Tongue (tissue), 2 donors: ENCODE data around the gene MARCHF11. TPM values are rescaled to one million over a fixed set of nuclear protein-coding genes. Genes with fewer than 3 reads are reported as not detected.

Experiments
- DNase-seq: peaks from one replicate; pipeline ENCODE4 v3.0.0-alpha.2; 2015
- total RNA-seq: library from RNA; depleted of rRNA; stranded (reverse); fragments of >200 nt; gene quantifications from one replicate; pipeline ENCODE4 v1.2.3, GENCODE V29; 2014

MARCHF11 gene
- total RNA-seq: not detected

GRCh38 chr5:16179511-16179935 is at the start of gene MARCHF11:
Gene MARCHF11, minus strand, starts transcription at chr5:16179791. Its CDS starts 216 bp downstream, at chr5:16179575.
- DNase-seq: peak; percentile 20

DNA sequence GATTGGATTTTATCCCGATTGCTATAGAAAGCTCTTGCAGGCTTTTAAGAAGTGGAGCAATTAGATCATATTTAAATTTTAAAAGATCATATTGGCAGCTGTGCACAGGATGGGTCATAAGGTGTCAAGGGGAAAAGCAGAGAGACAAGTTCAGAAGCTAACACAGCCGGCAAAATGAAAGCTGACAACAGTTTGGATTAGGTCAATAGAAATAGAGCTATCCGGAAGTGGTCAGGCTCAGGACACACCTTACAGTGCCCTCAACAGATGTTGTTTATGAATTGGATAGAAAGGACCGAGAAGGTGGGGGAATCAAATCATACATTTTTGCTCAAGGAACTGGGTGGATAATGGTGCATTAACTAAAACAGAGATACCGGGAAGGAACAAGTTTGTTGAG is 46.3 kb upstream of the MARCHF11 start:
- DNase-seq: no peak

DNA sequence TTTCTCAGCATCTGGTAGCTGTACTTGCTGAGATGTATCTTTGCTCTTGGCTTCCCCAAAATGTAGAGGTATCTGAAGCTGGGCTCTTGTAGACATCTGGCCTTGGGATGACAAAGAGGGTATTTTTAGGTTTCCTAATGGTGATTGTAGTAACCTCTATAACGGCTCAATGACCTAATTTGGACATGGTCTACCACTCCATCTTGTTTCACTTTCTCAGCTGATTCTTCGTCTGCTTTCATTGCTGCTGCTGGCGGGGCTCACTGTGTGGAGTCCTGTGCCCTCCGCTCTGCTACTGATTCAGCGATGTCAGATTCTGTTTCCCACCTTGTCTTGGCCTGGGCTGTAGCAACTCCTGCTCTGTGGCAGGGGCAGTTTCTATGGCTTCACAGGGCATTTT is 12.7 kb upstream of the MARCHF11 start:
- DNase-seq: no peak

- DNase-seq: no peak
These were observed 1.1 kb upstream of the MARCHF11 start for GRCh38 chr5:16180789-16181082.

GRCh38 chr5:16179936-16180788 is 571 bp upstream of the MARCHF11 start:
- DNase-seq: no peak

GRCh38 chr5:16178745-16179372 is 732 bp downstream of the MARCHF11 start:
- DNase-seq: peak; percentile 93

- DNase-seq: no peak
These were observed 10.0 kb downstream of the MARCHF11 start for GRCh38 chr5:16169550-16169949.

DNA sequence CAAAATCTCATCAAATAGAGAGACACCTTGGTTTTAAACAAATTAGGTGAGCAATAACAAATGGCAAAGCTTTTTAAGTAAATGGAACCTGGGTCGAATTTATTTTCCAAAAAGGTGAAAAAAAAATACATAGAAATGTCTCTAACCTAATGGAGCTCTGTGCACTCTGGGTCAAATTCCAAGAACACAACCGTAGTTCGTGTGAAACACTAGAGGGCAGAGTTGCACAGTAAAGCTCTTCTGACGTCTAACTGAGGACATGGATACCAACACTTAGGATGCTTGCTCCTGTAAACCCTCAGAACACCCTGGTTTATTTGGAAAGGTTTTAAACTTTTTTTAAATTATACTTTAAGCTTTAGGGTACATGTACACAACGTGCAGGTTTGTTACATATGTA is 18.9 kb downstream of the MARCHF11 start:
- peak; percentile 70 for DNase-seq

- no peak for DNase-seq
These were observed 20.0 kb downstream of the MARCHF11 start for GRCh38 chr5:16159636-16160035.

DNA sequence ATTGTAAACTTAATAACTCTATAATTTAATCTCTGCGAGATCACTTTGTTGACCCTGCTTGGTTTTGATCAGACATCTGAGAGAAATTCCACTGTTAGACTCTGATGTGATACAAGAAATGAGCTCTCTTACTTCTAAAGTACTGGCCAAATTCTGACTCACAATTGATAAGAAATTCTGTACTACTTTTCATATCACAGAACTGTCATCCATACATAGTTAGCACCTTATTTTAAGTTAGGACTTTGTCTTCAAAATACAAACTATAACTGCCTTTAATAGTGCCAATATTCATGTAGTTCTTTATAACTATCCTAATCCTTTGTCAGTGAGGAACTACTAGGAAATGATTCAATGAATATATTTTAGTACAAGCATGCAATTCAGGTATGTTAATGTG is 23.4 kb downstream of the MARCHF11 start:
- no peak for DNase-seq

GRCh38 chr5:16152601-16153568 is 26.7 kb downstream of the MARCHF11 start:
- no peak for DNase-seq

DNA sequence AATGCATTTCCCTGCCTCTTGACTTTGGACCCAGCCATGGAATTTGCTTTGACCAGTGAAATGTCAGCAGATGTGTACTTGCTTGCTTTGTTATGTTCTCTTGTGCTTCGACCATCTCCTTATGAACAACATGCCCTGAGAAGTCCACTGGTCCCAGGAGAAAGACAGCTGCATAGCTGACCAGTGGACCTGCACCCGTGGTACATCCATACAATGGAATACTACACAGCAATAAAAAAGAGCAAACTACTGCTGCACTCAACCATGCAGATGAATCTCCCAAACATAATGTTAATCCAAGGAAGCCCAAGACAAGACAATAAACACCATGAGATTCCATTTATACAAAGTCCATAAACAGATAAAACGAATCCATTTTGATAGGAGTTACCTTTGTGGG is 30.0 kb downstream of the MARCHF11 start:
- no peak for DNase-seq

GRCh38 chr5:16147179-16147900 is 32.3 kb downstream of the MARCHF11 start:
- no peak for DNase-seq

- no peak for DNase-seq
These were observed 35.2 kb downstream of the MARCHF11 start for GRCh38 chr5:16144416-16144815.

DNA sequence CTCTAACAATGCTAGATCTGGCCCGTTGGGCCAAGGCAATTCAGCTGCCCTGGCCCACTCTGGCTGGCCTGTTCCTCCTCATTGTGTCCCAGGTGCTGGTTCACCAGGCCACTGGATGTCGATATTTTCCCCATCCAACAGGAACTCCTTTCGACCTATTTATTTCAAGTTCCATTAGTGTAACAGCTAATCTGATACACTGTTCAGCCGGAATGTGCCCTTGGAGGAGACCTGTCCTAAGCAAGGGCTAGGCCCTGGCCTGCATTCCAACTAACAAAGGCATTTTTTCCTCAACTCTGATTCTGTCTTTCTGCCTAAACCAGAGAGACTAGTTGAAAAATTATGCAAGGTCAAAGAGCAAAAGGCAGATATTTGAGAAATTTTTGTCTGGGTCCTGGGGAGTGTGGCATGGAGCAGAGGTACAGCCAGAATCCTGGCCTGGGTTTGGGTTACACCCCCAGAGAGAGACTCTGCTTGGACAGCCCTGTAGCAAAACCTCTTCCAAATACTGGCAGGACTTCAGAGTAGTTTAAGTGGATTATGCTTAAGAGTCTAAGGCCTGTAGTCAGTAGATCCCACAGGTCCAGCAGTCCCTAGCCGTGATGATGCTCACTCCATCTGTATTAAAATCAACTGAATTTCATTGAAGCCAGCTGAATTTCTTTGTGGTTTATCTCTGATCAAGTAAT is 36.1 kb downstream of the MARCHF11 start:
- no peak for DNase-seq

- DNase-seq: no peak
These were observed 38.6 kb downstream of the MARCHF11 start for GRCh38 chr5:16140944-16141343.

GRCh38 chr5:16140417-16140816 is 39.2 kb downstream of the MARCHF11 start:
- no peak for DNase-seq

GRCh38 chr5:16137177-16137576 is 42.4 kb downstream of the MARCHF11 start:
- no peak for DNase-seq

- no peak for DNase-seq
These were observed 44.1 kb downstream of the MARCHF11 start for GRCh38 chr5:16135506-16135905.

- DNase-seq: no peak
These were observed 44.6 kb downstream of the MARCHF11 start for GRCh38 chr5:16135003-16135402.

DNA sequence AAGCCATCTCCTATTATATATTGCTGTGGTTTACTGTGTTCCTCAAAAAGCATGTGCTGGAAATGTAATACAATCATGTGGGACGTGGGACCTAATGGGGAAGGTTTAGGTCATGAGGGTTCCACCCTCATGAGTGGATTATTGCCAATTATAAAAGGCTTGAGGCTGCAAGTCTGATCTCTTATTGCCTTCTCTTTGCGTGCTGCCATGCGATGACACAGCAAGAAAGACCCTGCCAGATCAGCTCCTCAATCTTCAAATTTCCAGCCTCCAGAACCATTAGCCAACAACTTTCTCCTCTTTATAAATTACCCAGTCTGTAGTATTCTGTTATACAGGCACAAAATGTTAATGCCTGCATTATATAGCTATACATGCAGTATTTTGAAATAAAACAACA is 45.4 kb downstream of the MARCHF11 start:
- no peak for DNase-seq
